ENCODE measurements around the gene NRXN3. TPM values are rescaled to one million over a fixed set of nuclear protein-coding genes. Genes with fewer than 3 reads are reported as not detected.

The NRXN3 gene
- total and polyA plus RNA-seq, 4 donors: 0.07 to 1.2 (median 0.23) TPM

GRCh38 chr14:79597566-79597965, 1427.4 kb downstream of the NRXN3 start:
- no peaks in the 10 kb centered on the region for H3K36me3 ChIP-seq (ENCODE audit: control insufficient read depth in 4 of 4, insufficient read depth in 3 of 4, low read depth in 1 of 4, low read length in 3 of 4)

More at GRCh38 chr14:79597566-79597965, 1427.4 kb downstream of the NRXN3 start:
- Histone ChIP-seq H3K27ac (ENCODE audit: low read depth in 1 of 2, low read length in 2 of 2) (no peak overlapping the region), H3K27me3 (ENCODE audit: control insufficient read depth in 4 of 4, insufficient read depth in 4 of 4, low read length in 3 of 4) (peaks cover 0 to 5% (median 0%) of the 10 kb centered on the region in 4 donors), H3K4me3 (ENCODE audit: low read depth in 1 of 3, low read length in 3 of 3) (no peak overlapping the region), H3K9ac (ENCODE audit: low read depth in 1 of 2, low read length in 2 of 2) (no peak overlapping the region), H3K9me3 (ENCODE audit: control insufficient read depth in 4 of 4, low read length in 3 of 4) (peaks cover 0 to 5% (median 0%) of the 10 kb centered on the region in 4 donors), H3K4me1 (ENCODE audit: control insufficient read depth in 4 of 4, insufficient read depth in 4 of 4, low read length in 3 of 4) (no peaks in the 10 kb centered on the region)
- no peak for TF ChIP-seq NR2F2 (IDR thresholded peaks at IDR 0.05)
- TF ChIP-seq FOXA1 (IDR thresholded peaks at IDR 0.05): no peak
- TF ChIP-seq HNF4G (IDR thresholded peaks at IDR 0.05): no peak
- TF ChIP-seq RAD21 (IDR thresholded peaks at IDR 0.05): no peak
- TF ChIP-seq REST (IDR thresholded peaks at IDR 0.05): no peak
- TF ChIP-seq YY1 (IDR thresholded peaks at IDR 0.05): no peak
- no peak for TF ChIP-seq RXRA (IDR thresholded peaks at IDR 0.05)
- TF ChIP-seq JUND (IDR thresholded peaks at IDR 0.05): no peak
- no peak for TF ChIP-seq GABPA (IDR thresholded peaks at IDR 0.05 in 1 of 2, conservative IDR thresholded peaks at IDR 0.05 in 1 of 2)
- TF ChIP-seq SP1 (IDR thresholded peaks at IDR 0.05): no peak
- TF ChIP-seq TAF1 (conservative IDR thresholded peaks at IDR 0.05): no peak
- no peak for TF ChIP-seq ZBTB33 (IDR thresholded peaks at IDR 0.05)
- no peak for TF ChIP-seq MAX (IDR thresholded peaks at IDR 0.05)
- TF ChIP-seq HNF4A (conservative IDR thresholded peaks at IDR 0.05): no peak
- no peak for TF ChIP-seq EGR1 (IDR thresholded peaks at IDR 0.05; ENCODE audit: low read depth in 2 of 2)
- no peak for TF ChIP-seq CTCF (IDR thresholded peaks at IDR 0.05; ENCODE audit: low read depth, low read length, missing input control)
- no peak for TF ChIP-seq ATF3 (IDR thresholded peaks at IDR 0.05)
- no peak for DNase-seq (ENCODE audit: low spot score)
- 93% methylated on average over 4 of the region's 4 CpGs for WGBS
